Esophagus (tissue), 2 donors: ENCODE data around the gene GABARAP. TPM values are rescaled to one million over a fixed set of nuclear protein-coding genes. Genes with fewer than 3 reads are reported as not detected.

Experiments used
- H3K27ac ChIP-seq, 2 donors: one replicate each; pipeline ENCODE4 v1.5.1; 2013; ENCODE audit warnings: low read depth in 2 of 2, mild to moderate bottlenecking in 2 of 2, inconsistent platforms in 1 of 2, low read length in 1 of 2, moderate library complexity in 1 of 2
- H3K27me3 ChIP-seq, 2 donors: one replicate each; pipeline ENCODE4 v1.6.1; 2013; ENCODE audit warnings: low read length in 2 of 2, control low read depth in 1 of 2, mild to moderate bottlenecking in 1 of 2; ENCODE audit not compliant: insufficient read depth in 2 of 2, control insufficient read depth in 1 of 2
- H3K36me3 ChIP-seq, 2 donors: one replicate each; pipeline ENCODE4 v1.6.1; 2013; ENCODE audit warnings: low read length in 1 of 2; ENCODE audit not compliant: control insufficient read depth in 2 of 2, insufficient read depth in 2 of 2
- H3K4me1 ChIP-seq, 2 donors: one replicate each; pipeline ENCODE4 v1.6.1; 2013; ENCODE audit warnings: low read length in 1 of 2; ENCODE audit not compliant: control insufficient read depth in 2 of 2, insufficient read depth in 2 of 2
- H3K4me3 ChIP-seq, 2 donors: one replicate each; pipeline ENCODE4 v1.5.1; 2013; ENCODE audit warnings: low read length in 2 of 2, mild to moderate bottlenecking in 2 of 2, low read depth in 1 of 2, moderate library complexity in 1 of 2
- H3K9me3 ChIP-seq, 2 donors: one replicate each; pipeline ENCODE4 v1.6.1; 2013; ENCODE audit warnings: mild to moderate bottlenecking in 2 of 2, low read depth in 1 of 2, low read length in 1 of 2, moderate library complexity in 1 of 2; ENCODE audit not compliant: control insufficient read depth in 2 of 2, insufficient read depth in 1 of 2
- WGBS, 2 donors: extraction: QIAGEN DNeasy Blood & Tissue Kit; methylation state at CpG; one replicate each; pipeline ENCODE4 v1.1.7; 2013; 5-methylcytosine and 5-hydroxymethylcytosine counted together
- polyA plus RNA-seq, 2 donors: library from polyadenylated mRNA; stranded (reverse); fragments of 200-250 nt; gene quantifications; one replicate each; pipeline ENCODE4 v1.2.3, GENCODE V29; 2013
- donor health status: healthy with polysubstance abuse.
- donor health status: Bipolar disorder and iron deficiency.

GABARAP gene
- polyA plus RNA-seq, 2 donors, result 354 to 393 TPM

GRCh38 chr17:7219229-7219811 lies 22.9 kb downstream of the GABARAP start:
- peaks cover 7 to 15% of the 10 kb centered on the region in 2 donors for H3K4me1 ChIP-seq
- no peaks in the 10 kb centered on the region for H3K9me3 ChIP-seq
- H3K4me3 ChIP-seq, result peak overlapping the region; percentile 80 to 91
- no peaks in the 10 kb centered on the region for H3K27me3 ChIP-seq
- WGBS, 2 donors, result 14 to 16% methylated on average over 12 of the region's 12 CpGs
- peak overlapping the region; percentile 98 to 100 for H3K27ac ChIP-seq
- H3K36me3 ChIP-seq, result peaks cover 17 to 29% of the 10 kb centered on the region in 2 donors

- Histone ChIP-seq H3K9me3 (no peaks in the 10 kb centered on the region), H3K27ac (peak overlapping the region in 1 of 2 donors; percentile 100), H3K4me1 (peaks cover 7 to 15% of the 10 kb centered on the region in 2 donors)
Observed at GRCh38 chr17:7218758-7219157, 23.5 kb downstream of the GABARAP start.

GRCh38 chr17:7218166-7218565 lies 24.1 kb downstream of the GABARAP start:
- H3K9me3 ChIP-seq, result no peaks in the 10 kb centered on the region
- H3K4me3 ChIP-seq, result no peak overlapping the region
- H3K36me3 ChIP-seq, result peaks cover 5 to 19% of the 10 kb centered on the region in 2 donors
- H3K4me1 ChIP-seq, result peaks cover 7 to 15% of the 10 kb centered on the region in 2 donors
- no peaks in the 10 kb centered on the region for H3K27me3 ChIP-seq
- WGBS, 2 donors, result 52 to 65% methylated on average over 6 of the region's 6 CpGs
- H3K27ac ChIP-seq, result peak overlapping the region; percentile 35 to 50

More at GRCh38 chr17:7218758-7219157, 23.5 kb downstream of the GABARAP start:
- WGBS, 2 donors, result 65 to 81% methylated on average over 6 of the region's 6 CpGs
- H3K27me3 ChIP-seq, result no peaks in the 10 kb centered on the region
- H3K4me3 ChIP-seq, result no peak overlapping the region
- H3K36me3 ChIP-seq, result peaks cover 11 to 25% of the 10 kb centered on the region in 2 donors

GRCh38 chr17:7217113-7217987 lies 24.9 kb downstream of the GABARAP start:
- 3 to 5% methylated on average over 29 to 32 of the region's 32 CpGs for WGBS, 2 donors
- Histone ChIP-seq H3K9me3 (no peaks in the 10 kb centered on the region), H3K4me3 (peak overlapping the region; percentile 6 to 49), H3K27me3 (no peaks in the 10 kb centered on the region), H3K4me1 (peaks cover 7 to 15% of the 10 kb centered on the region in 2 donors), H3K27ac (peak overlapping the region; percentile 35 to 50), H3K36me3 (peaks cover 0 to 11% of the 10 kb centered on the region in 2 donors)

GRCh38 chr17:7216242-7217112 lies 25.8 kb downstream of the GABARAP start:
- H3K4me3 ChIP-seq, result peak overlapping the region; percentile 6 to 49
- H3K36me3 ChIP-seq, result peaks cover 0 to 3% of the 10 kb centered on the region in 2 donors
- H3K27ac ChIP-seq, result peak overlapping the region; percentile 27 to 35
- WGBS, 2 donors, result 22 to 27% methylated on average over 7 of the region's 7 CpGs
- no peaks in the 10 kb centered on the region for H3K9me3 ChIP-seq
- H3K4me1 ChIP-seq, result peaks cover 2 to 14% of the 10 kb centered on the region in 2 donors
- H3K27me3 ChIP-seq, result no peaks in the 10 kb centered on the region

GRCh38 chr17:7215652-7216180 lies 26.5 kb downstream of the GABARAP start:
- 17 to 21% methylated on average over 10 of the region's 10 CpGs for WGBS, 2 donors
- H3K36me3 ChIP-seq, result no peaks in the 10 kb centered on the region
- H3K4me3 ChIP-seq, result no peak overlapping the region
- peaks cover 0 to 7% of the 10 kb centered on the region in 2 donors for H3K4me1 ChIP-seq
- peak overlapping the region; percentile 51 to 88 for H3K27ac ChIP-seq
- no peaks in the 10 kb centered on the region for H3K9me3 ChIP-seq
- H3K27me3 ChIP-seq, result no peaks in the 10 kb centered on the region

GRCh38 chr17:7215136-7215638 lies 27.1 kb downstream of the GABARAP start:
- Histone ChIP-seq H3K4me1 (peaks cover 0 to 7% of the 10 kb centered on the region in 2 donors), H3K27ac (peak overlapping the region; percentile 71 to 88), H3K9me3 (no peaks in the 10 kb centered on the region), H3K4me3 (peak overlapping the region in 1 of 2 donors; percentile 40), H3K36me3 (no peaks in the 10 kb centered on the region), H3K27me3 (no peaks in the 10 kb centered on the region)
- WGBS, 2 donors, result 19 to 25% methylated on average over 9 of the region's 9 CpGs

GRCh38 chr17:7214300-7215135 lies 27.7 kb downstream of the GABARAP start:
- WGBS, 2 donors, result 1% methylated on average over 44 to 45 of the region's 45 CpGs
- no peaks in the 10 kb centered on the region for H3K27me3 ChIP-seq
- peaks cover 0 to 6% of the 10 kb centered on the region in 2 donors for H3K4me1 ChIP-seq
- H3K36me3 ChIP-seq, result no peaks in the 10 kb centered on the region
- H3K27ac ChIP-seq, result peak overlapping the region; percentile 71 to 88
- H3K4me3 ChIP-seq, result peak overlapping the region; percentile 40 to 42
- H3K9me3 ChIP-seq, result no peaks in the 10 kb centered on the region
